HEK293T (cell line): ENCODE results near the gene SH3PXD2A.
"Not testable (repeated sequence)": the region's sequence is repeated elsewhere in the genome, so short reads cannot be mapped to it uniquely, and the experiment has no call there.

Experiments used
- CTBP1 ChIP-seq: fragments of 450-650 bp; IDR thresholded peaks from 2 replicates; pipeline ENCODE4 v1.6.1; 2016; ENCODE audit warnings: borderline replicate concordance
- ELF4 ChIP-seq: fragments of 450-650 bp; IDR thresholded peaks from 2 replicates; pipeline ENCODE4 v1.6.1; 2017; ENCODE audit warnings: antibody characterized with exemption
- FOXM1 ChIP-seq: fragments of 450-650 bp; IDR thresholded peaks from 2 replicates; pipeline ENCODE4 v1.6.1; 2017; ENCODE audit warnings: mild to moderate bottlenecking, borderline replicate concordance
- SP1 ChIP-seq: fragments of 450-650 bp; IDR thresholded peaks from 2 replicates; pipeline ENCODE4 v1.6.1; 2017
- SUZ12 ChIP-seq: fragments of 450-650 bp; IDR thresholded peaks from 2 replicates; pipeline ENCODE4 v1.6.1; 2016; ENCODE audit warnings: mild to moderate bottlenecking
- TF ChIP-seq, protein P1 (sequence below): fragments of 450-650 bp; IDR thresholded peaks from 2 replicates; pipeline ENCODE4 v1.6.1; 2016

DNA sequence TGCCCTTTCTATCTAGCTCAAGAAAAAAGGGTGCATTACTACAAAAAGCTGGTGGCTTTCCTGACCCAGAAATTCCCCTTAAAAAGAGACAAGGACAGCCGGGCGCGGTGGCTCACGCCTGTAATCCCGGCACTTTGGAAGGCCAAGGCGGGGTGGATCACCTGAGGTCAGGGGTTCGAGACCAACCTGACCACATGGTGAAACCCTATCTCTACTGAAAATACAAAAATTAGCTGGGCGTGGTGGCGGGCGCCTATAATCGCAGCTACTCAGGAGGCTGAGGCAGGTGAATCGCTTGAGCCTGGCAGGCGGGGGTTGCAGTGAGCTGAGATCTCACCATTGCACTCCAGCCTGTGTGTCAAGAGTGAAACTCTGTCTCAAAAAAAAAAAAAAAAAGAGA is 82.5 kb downstream of the SH3PXD2A start:
- not testable (repeated sequence) for TF ChIP-seq SP1, FOXM1, ELF4, SUZ12, CTBP1
- TF ChIP-seq, protein P1, sequence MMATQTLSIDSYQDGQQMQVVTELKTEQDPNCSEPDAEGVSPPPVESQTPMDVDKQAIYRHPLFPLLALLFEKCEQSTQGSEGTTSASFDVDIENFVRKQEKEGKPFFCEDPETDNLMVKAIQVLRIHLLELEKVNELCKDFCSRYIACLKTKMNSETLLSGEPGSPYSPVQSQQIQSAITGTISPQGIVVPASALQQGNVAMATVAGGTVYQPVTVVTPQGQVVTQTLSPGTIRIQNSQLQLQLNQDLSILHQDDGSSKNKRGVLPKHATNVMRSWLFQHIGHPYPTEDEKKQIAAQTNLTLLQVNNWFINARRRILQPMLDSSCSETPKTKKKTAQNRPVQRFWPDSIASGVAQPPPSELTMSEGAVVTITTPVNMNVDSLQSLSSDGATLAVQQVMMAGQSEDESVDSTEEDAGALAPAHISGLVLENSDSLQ = not testable (repeated sequence)
